Measurements from ENCODE around the gene IGFL4.

Gene IGFL4

GRCh38 chr19:46018729-46019251, 22.0 kb downstream of the IGFL4 start:
- no peak for DNase-seq

DNA sequence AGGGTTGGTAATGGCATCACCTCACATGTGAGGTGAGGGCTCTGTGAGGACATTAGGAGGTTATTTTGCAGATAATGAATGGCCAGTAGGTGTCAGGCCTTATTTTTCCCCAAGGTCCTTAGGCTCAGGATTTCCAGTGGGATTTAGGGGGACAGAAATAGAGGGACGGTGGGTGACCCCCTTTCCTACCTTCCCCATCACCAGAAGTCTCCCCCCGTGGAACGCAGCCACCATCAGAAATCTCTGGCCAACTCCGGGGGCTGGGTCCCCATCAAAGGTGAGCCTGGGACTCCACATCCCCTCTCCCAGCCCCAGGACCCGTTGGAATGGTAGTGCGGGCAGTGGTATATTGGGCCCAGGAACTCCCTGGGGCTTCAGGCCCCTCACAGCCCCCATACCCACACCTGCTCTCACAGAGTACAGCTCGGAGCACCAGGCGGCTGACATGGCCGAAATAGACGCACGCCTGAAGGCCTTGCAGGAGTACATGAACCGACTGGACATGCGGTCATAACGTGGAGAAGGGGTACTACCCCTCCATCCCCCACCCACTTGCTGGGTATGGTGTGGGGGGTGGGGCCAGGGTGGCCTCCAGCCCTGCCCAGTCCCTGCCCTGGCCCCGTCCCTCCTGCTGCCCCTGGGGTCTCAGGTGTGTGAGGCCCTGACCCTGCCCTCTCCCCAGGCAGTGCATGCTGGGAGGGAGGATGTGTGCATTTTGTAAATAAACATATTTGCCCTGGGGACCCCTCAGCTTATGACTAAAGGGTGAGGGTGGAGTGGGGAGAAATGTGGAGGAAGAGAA, 22.7 kb downstream of the IGFL4 start:
- DNase-seq, result no peak

- DNase-seq, result no peak
Measured at GRCh38 chr19:46017095-46017429, 23.7 kb downstream of the IGFL4 start.

GRCh38 chr19:46016426-46017094, 24.2 kb downstream of the IGFL4 start:
- DNase-seq, result peak; percentile 93

DNA sequence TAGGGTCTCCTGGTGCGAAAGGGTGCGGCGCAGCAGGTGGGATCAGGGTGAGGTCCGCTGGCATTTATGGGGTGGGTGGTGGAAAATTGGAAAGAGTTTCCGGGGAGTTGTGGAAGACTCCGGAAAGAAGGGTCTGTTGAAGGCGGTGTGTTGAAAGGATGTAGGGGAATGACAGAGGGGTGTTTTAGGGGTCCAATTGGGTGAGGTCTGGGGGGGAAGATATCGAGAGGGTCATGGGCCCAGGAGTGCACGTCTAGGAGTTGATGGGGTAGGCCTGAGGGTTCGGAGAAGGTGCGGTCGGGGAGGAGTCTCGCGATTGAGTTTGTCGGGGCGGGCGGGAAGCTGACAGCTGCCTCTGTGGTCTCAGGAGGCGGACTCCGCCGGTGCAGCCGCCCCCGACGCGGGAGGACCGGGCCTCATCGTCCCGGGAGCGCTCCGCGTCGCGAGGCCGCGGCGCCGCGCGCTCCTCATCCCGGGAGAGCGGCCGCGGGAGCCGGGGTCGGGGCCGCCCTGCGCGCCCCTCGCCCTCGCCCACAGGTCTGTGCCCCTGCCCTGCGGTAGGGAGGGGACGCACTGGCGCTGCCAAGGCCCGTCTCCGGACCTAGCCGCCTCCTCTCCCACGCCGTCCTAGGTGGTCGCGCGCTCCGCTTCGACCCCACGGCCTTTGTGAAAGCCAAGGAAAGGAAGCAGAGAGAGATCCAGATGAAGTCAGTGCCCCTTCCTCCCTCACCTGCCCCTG, 24.9 kb downstream of the IGFL4 start:
- peak; percentile 34 for DNase-seq

GRCh38 chr19:46014941-46015686, 25.7 kb downstream of the IGFL4 start:
- DNase-seq, result peak; percentile 81

DNA sequence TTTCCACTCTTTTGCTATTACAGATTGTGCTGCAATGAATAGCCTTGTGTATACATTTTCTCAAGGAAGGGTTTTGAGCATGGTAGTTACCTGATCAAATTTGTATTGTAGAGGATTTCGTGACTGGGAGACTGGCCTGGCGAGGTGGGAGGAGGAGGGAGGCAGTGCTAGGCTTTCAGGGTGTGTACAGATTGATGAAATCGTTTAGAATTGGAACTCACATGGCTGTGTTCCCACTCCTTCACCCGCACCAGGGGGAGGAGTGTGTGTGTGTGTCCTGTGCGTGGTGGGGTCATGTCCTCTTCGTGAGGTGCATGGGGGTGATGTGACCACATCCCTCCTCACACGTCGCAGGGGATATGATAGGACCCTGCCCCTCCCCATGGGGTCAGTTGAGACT, 26.3 kb downstream of the IGFL4 start:
- DNase-seq, result no peak

GRCh38 chr19:46009530-46010510, 31.0 kb downstream of the IGFL4 start:
- peak; percentile 91 for DNase-seq

- no peak for DNase-seq
Measured at GRCh38 chr19:46006411-46006810, 34.4 kb downstream of the IGFL4 start.

DNA sequence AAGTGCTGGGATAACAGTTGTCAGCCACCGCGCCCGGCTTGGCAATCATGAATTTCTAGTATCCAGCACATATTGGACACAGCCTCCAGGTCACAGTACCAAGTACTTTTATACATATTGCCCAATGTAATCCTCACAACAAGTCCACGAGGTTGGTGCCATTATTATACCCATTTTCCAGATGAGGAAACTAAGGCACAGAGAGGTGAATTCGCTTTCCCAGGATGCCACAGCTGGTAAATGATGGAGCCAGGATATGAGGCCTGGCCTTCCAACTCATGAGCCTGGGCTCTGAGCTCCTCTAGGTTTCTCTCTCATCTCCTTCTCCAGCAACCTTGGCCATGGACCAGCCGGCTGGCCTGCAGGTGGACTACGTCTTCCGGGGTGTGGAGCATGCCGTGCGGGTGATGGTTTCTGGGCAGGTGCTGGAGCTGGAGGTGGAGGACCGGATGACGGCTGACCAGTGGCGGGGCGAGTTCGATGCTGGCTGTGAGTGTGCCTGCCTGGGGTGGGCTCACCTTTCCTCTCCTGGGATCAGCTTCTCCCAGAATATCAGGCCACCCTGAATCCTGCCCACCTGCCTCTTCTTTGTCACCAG, 38.0 kb downstream of the IGFL4 start:
- DNase-seq, result no peak

DNA sequence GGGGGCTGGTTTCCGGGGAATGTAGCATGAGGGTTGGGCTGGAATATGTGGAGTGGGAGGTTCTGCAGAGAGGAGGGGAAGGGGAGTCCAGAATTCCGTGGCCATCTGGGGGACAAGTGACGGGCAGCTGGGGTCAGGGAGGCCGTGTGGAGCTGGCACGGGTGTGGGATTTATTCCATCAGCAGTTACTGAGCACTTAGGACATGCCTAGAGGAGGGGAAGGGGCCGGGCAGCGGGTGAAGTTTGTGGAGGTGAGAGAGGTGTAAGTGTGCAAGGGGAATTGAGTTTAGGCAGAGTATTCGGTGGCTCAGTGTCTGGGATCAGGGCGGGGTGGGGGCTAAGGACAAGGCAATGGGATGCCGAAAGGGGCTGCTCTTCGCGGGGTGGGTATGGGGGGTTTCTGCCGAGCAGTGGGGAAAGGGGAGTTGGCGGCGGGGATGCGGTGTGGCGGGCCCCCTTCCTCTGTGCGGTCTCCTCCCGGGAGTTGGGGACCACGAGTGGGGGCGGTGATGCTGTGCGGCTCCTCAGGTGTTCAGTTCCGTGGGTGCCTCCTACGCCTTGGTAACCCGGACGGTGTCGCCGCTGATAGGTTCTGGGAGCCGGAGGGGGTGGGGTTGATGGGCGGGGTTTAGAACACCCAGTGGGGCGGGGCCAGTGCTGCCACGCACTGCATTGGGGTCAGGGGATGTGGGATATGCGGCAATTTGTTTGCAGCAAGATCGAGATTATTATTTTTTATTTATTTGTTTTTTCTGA, 40.1 kb downstream of the IGFL4 start:
- DNase-seq, result peak; percentile 56

DNA sequence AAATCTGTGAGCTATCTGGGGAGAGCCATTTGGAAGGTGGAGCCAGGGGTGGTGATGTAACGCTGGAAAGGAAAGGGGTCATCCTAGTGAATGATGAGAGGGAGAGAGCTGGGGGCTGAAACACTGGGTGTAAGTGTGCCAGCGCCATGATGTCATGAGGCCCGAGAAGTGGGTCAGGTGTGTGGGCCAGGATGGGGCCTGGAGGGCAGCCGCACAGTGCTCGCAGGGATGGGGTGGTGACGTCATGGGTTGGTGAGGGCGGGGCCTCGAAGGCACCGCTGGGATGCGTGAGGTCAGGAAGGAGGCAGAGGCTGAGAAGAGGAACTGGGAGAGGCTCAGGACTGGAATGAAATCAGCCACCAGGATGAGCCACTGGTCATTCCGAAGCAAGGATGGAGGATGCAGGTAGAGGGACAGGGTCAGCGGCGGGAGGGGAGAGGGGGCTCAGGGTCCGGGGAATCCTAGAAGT, 41.1 kb downstream of the IGFL4 start:
- peak; percentile 78 for DNase-seq

- DNase-seq, result no peak
Measured at GRCh38 chr19:45998834-45999233, 42.0 kb downstream of the IGFL4 start.

GRCh38 chr19:45996933-45997332, 43.9 kb downstream of the IGFL4 start:
- DNase-seq, result no peak

GRCh38 chr19:45995715-45996385, 45.0 kb downstream of the IGFL4 start:
- no peak for DNase-seq

- DNase-seq, result peak; percentile 100
Measured at GRCh38 chr19:45994998-45995714, 45.6 kb downstream of the IGFL4 start, which contains the start of gene CCDC61. TSS of gene CCDC61 (plus strand) at chr19:45995467. CDS start at chr19:46003019, 7,552 bp downstream.

- DNase-seq, result no peak
Measured at GRCh38 chr19:45994456-45994997, 46.3 kb downstream of the IGFL4 start.

- DNase-seq, result no peak
Measured at GRCh38 chr19:45990113-45990728, 50.6 kb downstream of the IGFL4 start.
